PFSK-1 (cell line): Measurements from ENCODE around the gene BATF2.

Experiments
- FOXP2 ChIP-seq: optimal IDR thresholded peaks from 2 replicates; pipeline ENCODE3; 2011; ENCODE audit warnings: borderline replicate concordance, control low read depth, inconsistent platforms; ENCODE audit not compliant: insufficient read depth; ENCODE audit errors: extremely low read length, extremely low read depth
- POLR2AphosphoS5 ChIP-seq: IDR thresholded peaks from 2 replicates; pipeline ENCODE4 v1.6.1; 2012; ENCODE audit warnings: low read depth, mild to moderate bottlenecking, control low read depth, low read length, moderate library complexity
- SIN3A ChIP-seq: IDR thresholded peaks from 2 replicates; pipeline ENCODE4 v1.6.1; 2012; ENCODE audit warnings: mild to moderate bottlenecking, low read length, moderate library complexity, borderline replicate concordance; ENCODE audit not compliant: insufficient read depth
- TAF1 ChIP-seq: IDR thresholded peaks from 2 replicates; pipeline ENCODE4 v1.6.1; 2012; ENCODE audit warnings: low read length, control low read depth, borderline replicate concordance; ENCODE audit not compliant: insufficient read depth
- TF ChIP-seq, protein P1 (sequence below), 2 experiments: IDR thresholded peaks; 2 replicates each; pipeline versions ENCODE4 v1.6.1 to v1.8.0; 2011 to 2012; ENCODE audit warnings: low read depth in 2 of 2, low read length in 2 of 2, control low read depth in 1 of 2, inconsistent platforms in 1 of 2, mild to moderate bottlenecking in 1 of 2, moderate library complexity in 1 of 2; ENCODE audit not compliant: insufficient read depth in 1 of 2

The BATF2 gene

DNA sequence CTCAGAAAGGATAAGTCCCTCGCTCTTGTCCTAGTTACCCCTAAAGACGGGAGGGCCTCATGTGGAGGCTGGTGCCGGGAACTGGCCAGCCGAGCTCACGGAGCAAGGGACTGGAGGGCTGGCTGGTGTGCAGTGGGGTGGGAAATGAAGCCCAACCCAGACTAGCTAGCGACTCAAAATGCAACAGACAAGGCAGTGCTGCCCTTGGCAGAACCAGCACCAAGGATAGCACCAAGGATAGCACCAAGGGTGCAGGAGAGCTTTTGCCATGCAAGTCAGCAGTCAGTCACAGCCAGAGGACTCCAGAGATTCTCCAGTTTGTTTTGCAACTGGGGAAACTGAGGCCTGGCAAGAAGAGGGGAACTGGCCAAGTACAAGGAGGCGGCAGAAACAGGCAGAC, 6.5 kb upstream of the BATF2 start:
- TF ChIP-seq, protein P1, sequence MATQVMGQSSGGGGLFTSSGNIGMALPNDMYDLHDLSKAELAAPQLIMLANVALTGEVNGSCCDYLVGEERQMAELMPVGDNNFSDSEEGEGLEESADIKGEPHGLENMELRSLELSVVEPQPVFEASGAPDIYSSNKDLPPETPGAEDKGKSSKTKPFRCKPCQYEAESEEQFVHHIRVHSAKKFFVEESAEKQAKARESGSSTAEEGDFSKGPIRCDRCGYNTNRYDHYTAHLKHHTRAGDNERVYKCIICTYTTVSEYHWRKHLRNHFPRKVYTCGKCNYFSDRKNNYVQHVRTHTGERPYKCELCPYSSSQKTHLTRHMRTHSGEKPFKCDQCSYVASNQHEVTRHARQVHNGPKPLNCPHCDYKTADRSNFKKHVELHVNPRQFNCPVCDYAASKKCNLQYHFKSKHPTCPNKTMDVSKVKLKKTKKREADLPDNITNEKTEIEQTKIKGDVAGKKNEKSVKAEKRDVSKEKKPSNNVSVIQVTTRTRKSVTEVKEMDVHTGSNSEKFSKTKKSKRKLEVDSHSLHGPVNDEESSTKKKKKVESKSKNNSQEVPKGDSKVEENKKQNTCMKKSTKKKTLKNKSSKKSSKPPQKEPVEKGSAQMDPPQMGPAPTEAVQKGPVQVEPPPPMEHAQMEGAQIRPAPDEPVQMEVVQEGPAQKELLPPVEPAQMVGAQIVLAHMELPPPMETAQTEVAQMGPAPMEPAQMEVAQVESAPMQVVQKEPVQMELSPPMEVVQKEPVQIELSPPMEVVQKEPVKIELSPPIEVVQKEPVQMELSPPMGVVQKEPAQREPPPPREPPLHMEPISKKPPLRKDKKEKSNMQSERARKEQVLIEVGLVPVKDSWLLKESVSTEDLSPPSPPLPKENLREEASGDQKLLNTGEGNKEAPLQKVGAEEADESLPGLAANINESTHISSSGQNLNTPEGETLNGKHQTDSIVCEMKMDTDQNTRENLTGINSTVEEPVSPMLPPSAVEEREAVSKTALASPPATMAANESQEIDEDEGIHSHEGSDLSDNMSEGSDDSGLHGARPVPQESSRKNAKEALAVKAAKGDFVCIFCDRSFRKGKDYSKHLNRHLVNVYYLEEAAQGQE (IDR thresholded peaks at IDR 0.05; ENCODE audit: insufficient read depth in 1 of 2, low read depth in 2 of 2, low read length in 2 of 2): peak; percentile 87 to 94
- TF ChIP-seq FOXP2: no peak
- TF ChIP-seq SIN3A: no peak
- TF ChIP-seq POLR2AphosphoS5: no peak
- no peak for TF ChIP-seq TAF1

DNA sequence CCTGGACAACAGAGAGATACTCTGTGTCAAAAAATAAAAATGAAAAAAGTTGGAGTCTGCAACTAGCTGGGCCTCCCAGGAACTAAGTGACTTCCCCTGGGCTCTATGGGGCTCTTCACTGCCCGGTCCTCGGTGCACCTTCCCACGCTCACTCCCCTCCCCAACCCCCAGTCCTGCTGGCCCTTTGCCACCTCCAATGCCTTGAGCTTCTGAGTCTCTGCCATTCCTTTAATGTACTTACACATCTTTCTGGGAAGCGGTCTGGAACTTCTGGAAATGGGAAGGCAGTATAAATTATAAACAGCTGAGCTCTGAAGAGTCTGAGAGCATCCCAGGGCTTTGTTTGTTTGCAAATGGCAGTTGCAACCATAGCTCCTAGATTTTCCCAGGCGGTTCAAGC, 5.9 kb upstream of the BATF2 start:
- TF ChIP-seq FOXP2 (no peak), SIN3A (no peak), TAF1 (no peak), POLR2AphosphoS5 (no peak)

DNA sequence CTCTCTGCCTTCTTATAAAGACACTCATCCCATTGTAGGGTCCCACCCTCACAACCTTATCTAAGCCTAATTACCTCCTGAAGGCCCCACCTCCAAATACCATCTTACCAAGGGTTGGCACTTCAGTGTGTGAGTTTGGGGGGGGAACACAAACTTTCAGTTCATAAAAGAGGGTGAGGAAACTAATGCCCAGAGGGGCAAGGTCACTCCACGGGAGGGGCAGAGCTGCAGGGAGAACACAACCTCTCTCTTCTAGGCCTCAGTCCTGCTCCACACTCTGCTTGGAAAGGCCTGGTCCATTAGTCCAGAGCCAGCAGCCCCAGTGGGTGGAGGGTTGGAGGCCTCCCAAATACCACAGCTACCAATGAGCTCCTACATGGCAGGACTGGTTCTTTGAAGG, 2.7 kb upstream of the BATF2 start:
- TF ChIP-seq, protein P1 (IDR thresholded peaks at IDR 0.05; ENCODE audit: insufficient read depth in 1 of 2, low read depth in 2 of 2, low read length in 2 of 2): no peak
- TF ChIP-seq POLR2AphosphoS5 (no peak), SIN3A (no peak), TAF1 (no peak), FOXP2 (no peak)

DNA sequence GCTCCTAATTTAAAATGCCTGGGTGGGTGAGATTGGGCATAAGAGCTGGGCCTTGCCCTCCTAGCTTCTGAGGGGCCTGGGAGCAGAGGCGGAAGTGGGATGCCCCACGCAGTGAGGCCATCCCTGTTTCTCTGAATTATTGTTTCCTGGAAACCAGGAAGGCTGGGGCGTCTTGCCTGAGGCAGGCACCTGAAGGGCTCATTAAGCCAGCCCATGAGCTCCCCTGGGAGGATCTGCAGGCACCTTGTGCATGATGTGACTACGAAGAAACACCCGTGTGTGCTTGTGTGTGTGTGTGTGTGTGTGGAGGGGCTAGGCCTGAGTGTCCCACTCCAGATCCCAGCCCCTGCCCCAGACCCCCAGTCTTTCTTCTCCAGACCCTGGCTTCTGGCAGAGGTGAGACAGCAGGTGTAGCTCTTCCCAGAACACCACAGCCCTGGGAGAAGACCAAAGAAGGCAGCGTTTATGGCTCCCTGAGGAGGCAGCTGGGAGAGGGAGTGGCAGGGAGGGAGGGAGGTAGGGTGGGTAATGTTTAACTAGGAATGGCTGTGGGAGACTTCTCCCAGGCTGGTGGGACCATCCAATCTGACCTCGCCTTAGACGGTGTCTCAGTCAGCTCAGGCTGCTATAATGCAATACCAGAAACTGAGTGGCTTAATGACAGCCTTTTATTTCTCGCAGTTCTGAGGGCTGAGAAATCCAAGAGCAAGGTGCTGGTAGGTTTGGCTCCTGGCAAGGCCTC, 2.1 kb upstream of the BATF2 start:
- TF ChIP-seq POLR2AphosphoS5 (no peak), TAF1 (no peak), FOXP2 (no peak), SIN3A (no peak)
- TF ChIP-seq, protein P1 (IDR thresholded peaks at IDR 0.05; ENCODE audit: insufficient read depth in 1 of 2, low read depth in 2 of 2, low read length in 2 of 2): no peak

DNA sequence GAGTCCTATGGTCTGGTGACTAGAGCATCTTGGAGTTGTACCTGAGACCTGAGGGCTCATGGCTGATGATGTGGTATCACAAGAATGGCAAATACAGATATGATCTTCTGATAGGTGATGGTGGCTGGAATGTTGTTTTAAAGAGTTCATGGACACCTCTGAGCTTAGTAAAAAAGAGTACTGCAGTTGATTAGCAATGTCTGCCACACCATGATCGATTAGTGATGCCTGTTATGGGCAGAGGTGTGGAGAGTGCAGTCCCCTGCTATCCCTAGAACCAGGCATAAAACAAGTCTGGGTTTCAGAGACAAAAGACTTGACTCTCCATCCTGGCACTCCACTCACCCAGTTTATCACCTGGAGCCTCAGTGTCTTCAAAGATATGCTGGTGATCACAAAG, 1.4 kb upstream of the BATF2 start:
- TF ChIP-seq FOXP2: no peak
- no peak for TF ChIP-seq POLR2AphosphoS5
- no peak for TF ChIP-seq TAF1
- TF ChIP-seq, protein P1 (IDR thresholded peaks at IDR 0.05; ENCODE audit: insufficient read depth in 1 of 2, low read depth in 2 of 2, low read length in 2 of 2): no peak
- TF ChIP-seq SIN3A: no peak
